Psoas muscle (tissue), 8 donors: Measurements from ENCODE around the gene C1orf50. TPM values are rescaled to one million over a fixed set of nuclear protein-coding genes. Genes with fewer than 3 reads are reported as not detected.
"Not testable (repeated sequence)": the region's sequence is repeated elsewhere in the genome, so short reads cannot be mapped to it uniquely, and the experiment has no call there.

Experiments used
- ATAC-seq, 4 donors: fragments of 200-7000 bp; cut with Tn5 transposase; one replicate each; pipeline ENCODE4 v1.9.1; 2020; ENCODE audit warnings: moderate library complexity in 3 of 4, mild to moderate bottlenecking in 2 of 4
- DNase-seq, 2 donors: peaks; one replicate each; pipeline ENCODE4 v3.0.0-alpha.2; 2020
- H3K27ac ChIP-seq: fragments of 200-600 bp; one replicate; pipeline ENCODE4 v1.8.0; 2022
- H3K27me3 ChIP-seq, 3 donors: fragments of 200-600 bp in 1 of 3; one replicate each; pipeline versions ENCODE4 v1.6.1 to v1.8.0; 2013 to 2022; ENCODE audit warnings: low read length in 2 of 3, mild to moderate bottlenecking in 2 of 3, moderate library complexity in 1 of 3; ENCODE audit not compliant: insufficient read depth in 3 of 3
- H3K36me3 ChIP-seq, 2 donors: fragments of 200-600 bp in 1 of 2; one replicate each; pipeline versions ENCODE4 v1.6.1 to v1.8.0; 2013 to 2022; ENCODE audit warnings: low read depth in 1 of 2, mild to moderate bottlenecking in 1 of 2, moderate library complexity in 1 of 2; ENCODE audit not compliant: insufficient read depth in 1 of 2
- H3K4me1 ChIP-seq: fragments of 200-600 bp; one replicate; pipeline ENCODE4 v1.8.0; 2022
- H3K4me3 ChIP-seq: fragments of 200-600 bp; one replicate; pipeline ENCODE4 v1.8.0; 2022; ENCODE audit warnings: mild to moderate bottlenecking
- H3K9me3 ChIP-seq: fragments of 200-600 bp; one replicate; pipeline ENCODE4 v1.8.0; 2022
- CTCF ChIP-seq: fragments of 200-600 bp; IDR thresholded peaks from one replicate; pipeline ENCODE4 v1.8.0; 2022; ENCODE audit warnings: antibody characterized with exemption
- WGBS, 3 donors: extraction: QIAGEN DNeasy Blood & Tissue Kit; methylation state at CpG; one replicate each; pipeline versions ENCODE4 v1.1.6 to v1.1.7; 2013; 5-methylcytosine and 5-hydroxymethylcytosine counted together
- intact Hi-C, 2 donors: fragments of 100-400 bp; cut with DNase I; formaldehyde crosslinking; loops; one replicate each; pipeline versions ENCODE4 v1.11.0 to v1.14.2; 2022
- polyA plus RNA-seq, 3 donors: library from polyadenylated mRNA; stranded (reverse); fragments of 200-250 nt; gene quantifications; one replicate each; pipeline ENCODE4 v1.2.3, GENCODE V29; 2013
- total RNA-seq, 4 donors: library from RNA; stranded (reverse); fragmentation: NEBNext Ultra II Directional in 2 of 4; extraction: Animal tissue kit (Norgen Biotek cat#: 25700) in 2 of 4; gene quantifications; one replicate each; pipeline versions ENCODE4 v1.2.1 to v1.2.4, GENCODE V29; 2021 to 2023
- donor health status: healthy with polysubstance abuse.
- donor health status: DM: no; HTN: no; CAD: no; lungs with moderate emphysema.
- donor health status: Bipolar disorder and iron deficiency.
- donor health status: healthy.
- donor health status: DM: yes; HTN: yes; CAD: no.
- donor health status: DM: no; HTN: no; CAD: no.
- donor health status: DM: no; HTN: no; CAD: no.
- donor health status: DM: yes; HTN: yes; CAD: no.

C1orf50 gene
- total and polyA plus RNA-seq, 7 donors: 2.5 to 10.2 (median 7.5) TPM

DNA sequence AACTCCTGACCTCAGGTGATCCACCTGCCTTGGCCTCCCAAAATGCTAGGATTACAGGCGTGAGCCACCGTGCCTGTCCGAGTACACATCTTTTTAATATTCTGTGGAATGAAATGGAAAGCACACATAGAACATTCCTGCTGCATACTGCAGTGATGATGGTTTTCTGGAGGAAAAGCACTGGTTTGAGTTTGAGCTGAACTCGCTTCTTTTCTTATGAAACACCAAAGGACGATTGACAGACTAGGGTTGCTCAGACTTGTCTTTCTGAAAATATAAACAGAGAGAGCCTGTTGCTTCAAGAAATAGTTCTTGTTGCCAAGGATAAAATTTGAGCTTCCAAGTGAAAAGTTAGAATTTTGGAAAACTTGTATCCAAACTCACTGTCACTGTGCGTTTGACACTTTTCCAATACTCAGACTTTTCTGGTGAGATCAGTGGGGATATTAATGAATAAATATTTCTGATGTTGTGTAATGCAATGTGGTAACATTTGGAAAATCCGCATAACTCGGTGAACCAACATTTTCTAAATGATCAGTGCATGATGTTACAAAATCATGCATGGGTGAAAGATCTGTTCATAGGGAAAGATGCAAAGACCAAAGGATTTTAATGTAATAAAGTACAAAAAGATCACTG lies 34.9 kb downstream of the C1orf50 start:
- peak in 1 of 4 donors; percentile 51 for ATAC-seq
- Histone ChIP-seq H3K27ac (peak overlapping the region; percentile 2), H3K9me3 (no peaks in the 10 kb centered on the region), H3K4me3 (no peak overlapping the region), H3K27me3 (no peaks in the 10 kb centered on the region), H3K4me1 (no peaks in the 10 kb centered on the region), H3K36me3 (peaks cover 0 to 4% of the 10 kb centered on the region in 2 donors)
- WGBS, 3 donors: 55 to 61% (median 61%) methylated on average over 8 of the region's 8 CpGs
- no peak for TF ChIP-seq CTCF
- intact Hi-C loops: no loop called here
- no peak for DNase-seq

DNA sequence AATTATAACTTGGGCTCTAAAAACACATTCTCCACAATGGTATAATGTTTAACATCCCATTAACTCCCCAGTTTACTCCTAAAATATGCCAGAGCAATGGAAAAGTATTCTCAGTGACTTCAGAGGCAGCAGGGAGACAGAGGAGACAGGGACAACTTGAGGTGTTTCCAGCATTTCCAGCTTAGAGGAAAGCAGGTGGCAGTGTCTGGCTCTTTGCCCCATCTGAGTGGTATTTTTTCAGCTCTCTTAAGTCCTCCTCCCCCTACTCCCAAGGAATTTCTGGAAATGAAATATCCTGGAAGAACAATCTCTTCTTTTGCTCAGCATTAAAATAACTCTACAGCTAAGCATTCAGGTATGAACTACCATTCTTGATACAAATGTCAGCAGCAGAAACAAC lies 39.1 kb downstream of the C1orf50 start:
- Histone ChIP-seq H3K9me3 (no peaks in the 10 kb centered on the region), H3K4me3 (no peak overlapping the region), H3K27me3 (no peaks in the 10 kb centered on the region), H3K36me3 (peaks cover 0 to 14% of the 10 kb centered on the region in 2 donors), H3K27ac (no peak overlapping the region), H3K4me1 (no peaks in the 10 kb centered on the region)
- TF ChIP-seq CTCF: no peak
- intact Hi-C loops: no loop called here
- ATAC-seq: no peak
- DNase-seq: no peak

DNA sequence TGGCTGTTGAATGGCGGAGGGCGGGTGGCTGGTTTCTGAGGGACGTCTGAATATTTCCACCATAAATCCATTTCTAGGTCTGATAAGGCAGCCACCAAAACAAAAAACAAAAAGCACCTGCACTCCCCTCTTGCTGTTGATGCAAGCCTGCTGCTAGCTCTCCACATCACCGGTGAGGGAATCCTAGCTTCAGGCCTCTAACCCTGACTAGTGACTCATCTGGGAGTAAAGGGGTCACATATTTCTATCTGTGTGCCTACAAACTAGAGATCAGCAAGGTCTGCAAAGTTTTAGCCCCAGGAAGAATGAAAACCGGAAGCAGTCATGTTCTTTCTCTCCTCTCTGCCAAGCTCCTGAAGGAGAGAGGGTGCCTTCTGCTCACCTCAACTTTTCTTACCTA lies 39.5 kb downstream of the C1orf50 start:
- no peak overlapping the region for H3K27ac ChIP-seq
- no peak for TF ChIP-seq CTCF
- H3K27me3 ChIP-seq: no peaks in the 10 kb centered on the region
- H3K36me3 ChIP-seq: peaks cover 0 to 16% of the 10 kb centered on the region in 2 donors
- H3K4me1 ChIP-seq: no peaks in the 10 kb centered on the region
- H3K4me3 ChIP-seq: no peak overlapping the region
- ATAC-seq (no peak), DNase-seq (no peak)
- intact Hi-C loops: no loop called here
- no peaks in the 10 kb centered on the region for H3K9me3 ChIP-seq
- WGBS, 3 donors: 84 to 85% (median 84%) methylated on average over 5 of the region's 5 CpGs

- intact Hi-C loops: no loop called here
- DNase-seq: no peak
- Histone ChIP-seq H3K36me3 (peaks cover 0 to 16% of the 10 kb centered on the region in 2 donors), H3K27me3 (no peaks in the 10 kb centered on the region), H3K4me1 (no peaks in the 10 kb centered on the region), H3K9me3 (no peaks in the 10 kb centered on the region), H3K27ac (no peak overlapping the region), H3K4me3 (no peak overlapping the region)
- TF ChIP-seq CTCF: no peak
- ATAC-seq: no peak
These were observed 40.1 kb downstream of the C1orf50 start for GRCh38 chr1:42807056-42807668.

DNA sequence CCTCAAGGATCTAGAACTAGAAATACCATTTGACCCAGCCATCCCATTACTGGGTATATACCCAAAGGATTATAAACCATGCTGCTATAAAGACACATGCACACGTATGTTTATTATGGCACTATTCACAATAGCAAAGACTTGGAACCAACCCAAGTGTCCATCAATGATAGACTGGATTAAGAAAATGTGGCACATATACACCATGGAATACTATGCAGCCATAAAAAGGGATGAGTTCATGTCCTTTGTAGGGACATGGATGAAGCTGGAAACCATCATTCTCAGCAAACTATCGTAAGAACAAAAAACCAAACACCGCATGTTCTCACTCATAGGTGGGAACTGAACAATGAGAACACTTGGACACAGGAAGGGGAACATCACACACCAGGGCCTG lies 47.8 kb downstream of the C1orf50 start:
- intact Hi-C loops: loop anchor here in 1 of 2 donors (5.0 kb wide), 1 partner anchor 48 kb away; the partner anchor contains the start of genes C1orf50 and P3H1
- H3K9me3 ChIP-seq, H3K27me3 ChIP-seq, H3K27ac ChIP-seq, ATAC-seq, DNase-seq, H3K4me3 ChIP-seq: not testable (repeated sequence)
- Histone ChIP-seq H3K36me3 (peaks cover 0 to 14% of the 10 kb centered on the region in 2 donors), H3K4me1 (peaks cover 19% of the 10 kb centered on the region)
- WGBS, 3 donors: 97 to 100% (median 100%) methylated on average over 2 to 3 of the region's 3 CpGs
